Adrenal gland (tissue), 5 donors: Measurements from ENCODE around the gene EXOC3.

ENCODE experiments used
- CTCF ChIP-seq, 6 experiments: fragments of 450-650 bp in 4 of 6; fragments of 200-600 bp in 2 of 6; sonication (generic) in 1 of 6; IDR thresholded peaks; 1 replicate in 5 of 6; 2 replicates in 1 of 6; pipeline versions ENCODE4 v1.5.1 to v1.8.0; 2016 to 2021; ENCODE audit warnings: antibody characterized with exemption in 6 of 6, mild to moderate bottlenecking in 2 of 6, moderate library complexity in 1 of 6
- POLR2A ChIP-seq, 2 donors: fragments of 450-650 bp; IDR thresholded peaks; one replicate each; pipeline ENCODE4 v1.6.1; 2017; ENCODE audit warnings: antibody characterized with exemption in 2 of 2, mild to moderate bottlenecking in 2 of 2, moderate library complexity in 1 of 2
- donor health status: DM: no; HTN: no; CAD: no.

DNA sequence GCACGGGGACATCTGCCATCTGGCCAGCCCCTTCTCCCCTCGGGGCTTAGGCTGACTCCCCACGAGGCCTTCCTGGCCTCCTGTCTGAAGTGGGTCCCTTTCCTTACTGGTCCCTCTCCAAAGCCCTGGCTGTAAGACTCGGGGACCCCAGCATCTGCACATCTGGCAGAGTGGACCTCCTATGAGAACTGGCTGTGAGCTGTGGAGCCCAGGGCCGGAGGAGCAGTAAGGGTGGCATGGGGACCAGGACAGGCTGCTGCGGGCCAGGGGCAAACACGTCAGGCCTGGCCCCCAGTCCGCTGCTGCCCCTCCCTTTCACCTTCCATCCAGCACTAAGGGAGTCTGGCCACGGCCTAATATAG is 33.8 kb downstream of the EXOC3 start:
- TF ChIP-seq CTCF (IDR thresholded peaks at IDR 0.05) (no peak), POLR2A (IDR thresholded peaks at IDR 0.05) (no peak)
